Dedifferentiated amniotic fluid mesenchymal stem cell (primary cell): ENCODE data around the gene MRAP2.
"Not testable (repeated sequence)": the region's sequence is repeated elsewhere in the genome, so short reads cannot be mapped to it uniquely, and the experiment has no call there.

Experiments used
- DNase-seq: peaks from one replicate; pipeline ENCODE4 v3.0.0-alpha.2; 2016; ENCODE audit errors: extremely low spot score

MRAP2 gene

GRCh38 chr6:84028350-84028749, 5.2 kb upstream of the MRAP2 start:
- DNase-seq: no peak

GRCh38 chr6:84032000-84032399, 1.6 kb upstream of the MRAP2 start:
- DNase-seq: not testable (repeated sequence)

GRCh38 chr6:84035484-84035883, 1.9 kb downstream of the MRAP2 start:
- no peak for DNase-seq

- no peak for DNase-seq
These were observed 4.0 kb downstream of the MRAP2 start for GRCh38 chr6:84037425-84038089.

- no peak for DNase-seq
These were observed 9.0 kb downstream of the MRAP2 start for GRCh38 chr6:84042603-84043002.

GRCh38 chr6:84043555-84043954, 10.0 kb downstream of the MRAP2 start:
- DNase-seq: no peak

- DNase-seq: no peak
These were observed 13.2 kb downstream of the MRAP2 start for GRCh38 chr6:84046755-84047154.

GRCh38 chr6:84048588-84048987, 15.0 kb downstream of the MRAP2 start:
- DNase-seq: no peak

GRCh38 chr6:84050408-84050807, 16.8 kb downstream of the MRAP2 start:
- DNase-seq: no peak

GRCh38 chr6:84052204-84052882, 18.8 kb downstream of the MRAP2 start:
- peak; percentile 40 for DNase-seq

- no peak for DNase-seq
These were observed 19.3 kb downstream of the MRAP2 start for GRCh38 chr6:84052883-84053241.

GRCh38 chr6:84055647-84056046, 22.1 kb downstream of the MRAP2 start:
- no peak for DNase-seq

- no peak for DNase-seq
These were observed 24.3 kb downstream of the MRAP2 start for GRCh38 chr6:84057908-84058307.

GRCh38 chr6:84059082-84059481, 25.5 kb downstream of the MRAP2 start:
- no peak for DNase-seq

GRCh38 chr6:84061174-84061573, 27.6 kb downstream of the MRAP2 start:
- no peak for DNase-seq

- DNase-seq: no peak
These were observed 28.2 kb downstream of the MRAP2 start for GRCh38 chr6:84061613-84062398.

- no peak for DNase-seq
These were observed 29.1 kb downstream of the MRAP2 start for GRCh38 chr6:84062519-84063154.

GRCh38 chr6:84065693-84066290, 32.2 kb downstream of the MRAP2 start:
- DNase-seq: peak; percentile 68

- no peak for DNase-seq
These were observed 33.0 kb downstream of the MRAP2 start for GRCh38 chr6:84066536-84066935.

- not testable (repeated sequence) for DNase-seq
These were observed 35.3 kb downstream of the MRAP2 start for GRCh38 chr6:84068873-84069272.

- DNase-seq: no peak
These were observed 38.9 kb downstream of the MRAP2 start for GRCh38 chr6:84072442-84072997.
